ENCODE results near the gene TCEAL1.
"Not testable (repeated sequence)": the region's sequence is repeated elsewhere in the genome, so short reads cannot be mapped to it uniquely, and the experiment has no call there.

The TCEAL1 gene

GRCh38 chrX:103656617-103657016 lies 27.8 kb downstream of the TCEAL1 start:
- no peak for TF ChIP-seq CTCF (conservative IDR thresholded peaks at IDR 0.05; ENCODE audit: low read depth, low read length)
- H3K4me3 ChIP-seq (ENCODE audit: low read depth, low read length) = no peak overlapping the region
- DNase-seq (ENCODE audit: low read depth) = no peak

GRCh38 chrX:103657066-103657465 lies 28.3 kb downstream of the TCEAL1 start:
- H3K4me3 ChIP-seq (ENCODE audit: low read depth, low read length); DNase-seq (ENCODE audit: low read depth): not testable (repeated sequence)

- no peak for DNase-seq (ENCODE audit: low read depth)
- no peak for TF ChIP-seq CTCF (conservative IDR thresholded peaks at IDR 0.05; ENCODE audit: low read depth, low read length)
- no peak overlapping the region for H3K4me3 ChIP-seq (ENCODE audit: low read depth, low read length)
Measured at GRCh38 chrX:103658681-103659433, 30.1 kb downstream of the TCEAL1 start.

- not testable (repeated sequence) for DNase-seq (ENCODE audit: low read depth); H3K4me3 ChIP-seq (ENCODE audit: low read depth, low read length)
Measured at GRCh38 chrX:103659460-103659859, 30.7 kb downstream of the TCEAL1 start.

GRCh38 chrX:103663981-103664762 lies 35.4 kb downstream of the TCEAL1 start:
- no peak for DNase-seq (ENCODE audit: low read depth)
- no peak overlapping the region for H3K4me3 ChIP-seq (ENCODE audit: low read depth, low read length)
- TF ChIP-seq CTCF (conservative IDR thresholded peaks at IDR 0.05; ENCODE audit: low read depth, low read length) = no peak

- H3K4me3 ChIP-seq (ENCODE audit: low read depth, low read length) = no peak overlapping the region
- TF ChIP-seq CTCF (conservative IDR thresholded peaks at IDR 0.05; ENCODE audit: low read depth, low read length) = no peak
- DNase-seq (ENCODE audit: low read depth) = no peak
Measured at GRCh38 chrX:103666202-103667107, 37.7 kb downstream of the TCEAL1 start.

- no peak for TF ChIP-seq CTCF (conservative IDR thresholded peaks at IDR 0.05; ENCODE audit: low read depth, low read length)
- H3K4me3 ChIP-seq (ENCODE audit: low read depth, low read length) = no peak overlapping the region
- DNase-seq (ENCODE audit: low read depth) = no peak
Measured at GRCh38 chrX:103669745-103670144, 41.0 kb downstream of the TCEAL1 start.

Data from choroid plexus epithelial cell (primary cell).